Tibial nerve (tissue), 4 donors: Measurements from ENCODE around the gene PYM1. TPM values are rescaled to one million over a fixed set of nuclear protein-coding genes. Genes with fewer than 3 reads are reported as not detected.

Source experiments
- DNase-seq, 2 donors: peaks; one replicate each; pipeline ENCODE4 v3.0.0-alpha.2; 2019; ENCODE audit warnings: low spot score in 2 of 2
- H3K27ac ChIP-seq, 4 donors: fragments of 200-600 bp; sonication (generic) in 3 of 4; one replicate each; pipeline ENCODE4 v1.5.1; 2017 to 2019; ENCODE audit warnings: mild to moderate bottlenecking in 1 of 4
- H3K27me3 ChIP-seq, 2 donors: fragments of 200-600 bp; sonication (generic) in 1 of 2; one replicate each; pipeline versions ENCODE4 v1.5.1 to v1.6.0; 2017 to 2019
- H3K36me3 ChIP-seq, 3 donors: fragments of 200-600 bp; sonication (generic); one replicate each; pipeline ENCODE4 v1.5.1; 2018 to 2019
- H3K4me1 ChIP-seq, 4 donors: fragments of 200-600 bp; sonication (generic) in 3 of 4; one replicate each; pipeline ENCODE4 v1.5.1; 2017 to 2019
- H3K4me3 ChIP-seq, 4 donors: fragments of 200-600 bp; sonication (generic) in 3 of 4; one replicate each; pipeline ENCODE4 v1.5.1; 2017 to 2019; ENCODE audit warnings: mild to moderate bottlenecking in 1 of 4, moderate library complexity in 1 of 4
- H3K9me3 ChIP-seq, 4 donors: fragments of 200-600 bp; sonication (generic) in 3 of 4; one replicate each; pipeline ENCODE4 v1.5.1; 2017 to 2019
- CTCF ChIP-seq, 5 experiments: fragments of 200-600 bp in 3 of 5; fragments of 450-650 bp in 2 of 5; sonication (generic) in 3 of 5; IDR thresholded peaks; one replicate each; pipeline ENCODE4 v1.5.1; 2016 to 2019; ENCODE audit warnings: antibody characterized with exemption in 5 of 5, mild to moderate bottlenecking in 3 of 5, moderate library complexity in 2 of 5
- EP300 ChIP-seq, 2 donors: sonication (generic); formaldehyde crosslinking; IDR thresholded peaks; one replicate each; pipeline ENCODE4 v1.6.1; 2017; ENCODE audit warnings: antibody characterized with exemption in 2 of 2, mild to moderate bottlenecking in 1 of 2
- POLR2A ChIP-seq, 2 donors: fragments of 450-650 bp; IDR thresholded peaks; one replicate each; pipeline ENCODE4 v1.6.1; 2017; ENCODE audit warnings: antibody characterized with exemption in 2 of 2, mild to moderate bottlenecking in 2 of 2, moderate library complexity in 2 of 2
- WGBS, 2 donors: methylation state at CpG; one replicate each; pipeline ENCODE4 v1.1.5; 2018; 5-methylcytosine and 5-hydroxymethylcytosine counted together
- total RNA-seq, 4 donors: library from RNA; depleted of rRNA; stranded (reverse); fragments of >200 nt; gene quantifications; one replicate each; pipeline ENCODE4 v1.1.0, GENCODE V29; 2016

Gene PYM1
- total RNA-seq, 4 donors from 2014 or later: 25.3 to 53.4 (median 39.9) TPM

GRCh38 chr12:55955344-55955743 is 27.6 kb upstream of the PYM1 start:
- WGBS, 2 donors: 83 to 85% methylated on average over 4 of the region's 4 CpGs
- H3K4me1 ChIP-seq: no peaks in the 10 kb centered on the region
- H3K9me3 ChIP-seq: no peaks in the 10 kb centered on the region
- no peak overlapping the region for H3K4me3 ChIP-seq
- peaks cover 0 to 45% (median 10%) of the 10 kb centered on the region in 3 donors for H3K36me3 ChIP-seq
- no peaks in the 10 kb centered on the region for H3K27me3 ChIP-seq
- no peak for TF ChIP-seq POLR2A (IDR thresholded peaks at IDR 0.05)
- no peak for DNase-seq
- H3K27ac ChIP-seq: no peak overlapping the region

GRCh38 chr12:55946553-55946952 is 18.9 kb upstream of the PYM1 start:
- Histone ChIP-seq H3K27me3 (no peaks in the 10 kb centered on the region), H3K4me3 (no peak overlapping the region), H3K36me3 (peaks cover 0 to 70% (median 7%) of the 10 kb centered on the region in 3 donors), H3K27ac (no peak overlapping the region), H3K4me1 (no peaks in the 10 kb centered on the region), H3K9me3 (no peaks in the 10 kb centered on the region)
- 82 to 88% methylated on average over 6 of the region's 6 CpGs for WGBS, 2 donors
- TF ChIP-seq CTCF (IDR thresholded peaks at IDR 0.05): no peak
- no peak for TF ChIP-seq POLR2A (IDR thresholded peaks at IDR 0.05)
- no peak for TF ChIP-seq EP300 (IDR thresholded peaks at IDR 0.05)
- DNase-seq: no peak

GRCh38 chr12:55942577-55943136 is 15.0 kb upstream of the PYM1 start:
- no peaks in the 10 kb centered on the region for H3K27me3 ChIP-seq
- H3K36me3 ChIP-seq: peaks cover 0 to 69% (median 7%) of the 10 kb centered on the region in 3 donors
- H3K4me1 ChIP-seq: peaks cover 0 to 11% (median 0%) of the 10 kb centered on the region in 4 donors
- no peaks in the 10 kb centered on the region for H3K9me3 ChIP-seq
- no peak overlapping the region for H3K27ac ChIP-seq
- H3K4me3 ChIP-seq: no peak overlapping the region
- WGBS, 2 donors: 100% methylated on average over 1 of the region's 1 CpG
- no peak for DNase-seq
- no peak for TF ChIP-seq POLR2A (IDR thresholded peaks at IDR 0.05)
- no peak for TF ChIP-seq EP300 (IDR thresholded peaks at IDR 0.05)
- TF ChIP-seq CTCF (IDR thresholded peaks at IDR 0.05): no peak

GRCh38 chr12:55942055-55942454 is 14.4 kb upstream of the PYM1 start:
- no peak for TF ChIP-seq CTCF (IDR thresholded peaks at IDR 0.05)
- no peak for TF ChIP-seq POLR2A (IDR thresholded peaks at IDR 0.05)
- no peak for TF ChIP-seq EP300 (IDR thresholded peaks at IDR 0.05)
- Histone ChIP-seq H3K27me3 (no peaks in the 10 kb centered on the region), H3K4me1 (peaks cover 0 to 11% (median 0%) of the 10 kb centered on the region in 4 donors), H3K27ac (no peak overlapping the region), H3K36me3 (peaks cover 0 to 72% (median 10%) of the 10 kb centered on the region in 3 donors), H3K4me3 (no peak overlapping the region), H3K9me3 (no peaks in the 10 kb centered on the region)
- DNase-seq: no peak
- 91 to 95% methylated on average over 4 of the region's 4 CpGs for WGBS, 2 donors

GRCh38 chr12:55940065-55940732 is 12.5 kb upstream of the PYM1 start:
- DNase-seq: peak; percentile 79 to 93
- Histone ChIP-seq H3K4me1 (peaks cover 0 to 19% (median 2%) of the 10 kb centered on the region in 4 donors), H3K4me3 (no peak overlapping the region), H3K27me3 (no peaks in the 10 kb centered on the region), H3K27ac (peak overlapping the region; percentile 27 to 74 (median 63)), H3K36me3 (peaks cover 0 to 62% (median 11%) of the 10 kb centered on the region in 3 donors), H3K9me3 (no peaks in the 10 kb centered on the region)
- 10 to 14% methylated on average over 10 to 14 of the region's 18 CpGs for WGBS, 2 donors
- TF ChIP-seq EP300 (IDR thresholded peaks at IDR 0.05) (peak in 1 of 2 donors; percentile 57), CTCF (IDR thresholded peaks at IDR 0.05) (peak; percentile 87 to 96 (median 94)), POLR2A (IDR thresholded peaks at IDR 0.05) (no peak)
